ENCODE results near the gene INPP5D.
"Not testable (repeated sequence)": the region's sequence is repeated elsewhere in the genome, so short reads cannot be mapped to it uniquely, and the experiment has no call there.

The INPP5D gene

GRCh38 chr2:233122541-233122940 is 62.4 kb downstream of the INPP5D start:
- Histone ChIP-seq H3K9me2 (ENCODE audit: low read depth, low read length) (no peaks in the 10 kb centered on the region), H3K9me3 (ENCODE audit: low read length) (no peaks in the 10 kb centered on the region), H3K27me3 (ENCODE audit: insufficient read depth, low read length) (no peaks in the 10 kb centered on the region), H3K9ac (ENCODE audit: low read length) (no peak overlapping the region), H3K36me3 (ENCODE audit: insufficient read depth, low read length) (peaks cover 42% of the 10 kb centered on the region; the same call in 1 of the 2 replicates), H2AFZ (ENCODE audit: low read length) (no peak overlapping the region), H3K79me2 (ENCODE audit: insufficient read depth, low read length) (no peaks in the 10 kb centered on the region), H3K4me2 (ENCODE audit: low read length) (no peak overlapping the region), H3F3A (ENCODE audit: insufficient read depth, low read length) (no peaks in the 10 kb centered on the region), H3K27ac (ENCODE audit: low read depth, low read length, poor library complexity, severe bottlenecking) (peak overlapping the region; percentile 13), H4K20me1 (ENCODE audit: insufficient read depth, low read length) (no peaks in the 10 kb centered on the region), H3K4me1 (ENCODE audit: insufficient read depth, low read length, severe bottlenecking) (peaks cover 28% of the 10 kb centered on the region), H3K4me3 (ENCODE audit: low read depth, low read length, poor library complexity, severe bottlenecking) (no peak overlapping the region)
- TF ChIP-seq EZH2 (IDR thresholded peaks at IDR 0.05; ENCODE audit: borderline replicate concordance, low read length), result no peak
- TF ChIP-seq CTCF (IDR thresholded peaks at IDR 0.05; ENCODE audit: low read length), result no peak

GRCh38 chr2:233123576-233123975 is 63.4 kb downstream of the INPP5D start:
- Histone ChIP-seq H3K36me3 (ENCODE audit: insufficient read depth, low read length) (peaks cover 50% of the 10 kb centered on the region; the same call in 1 of the 2 replicates), H3K27ac (ENCODE audit: low read depth, low read length, poor library complexity, severe bottlenecking) (peak overlapping the region; percentile 89), H3K4me2 (ENCODE audit: low read length) (peak overlapping the region; percentile 57; the same call in 1 of the 2 replicates), H3K4me1 (ENCODE audit: insufficient read depth, low read length, severe bottlenecking) (peaks cover 18% of the 10 kb centered on the region)
- H3K79me2 ChIP-seq (ENCODE audit: insufficient read depth, low read length); H3K4me3 ChIP-seq (ENCODE audit: low read depth, low read length, poor library complexity, severe bottlenecking); H2AFZ ChIP-seq (ENCODE audit: low read length); H4K20me1 ChIP-seq (ENCODE audit: insufficient read depth, low read length); H3K27me3 ChIP-seq (ENCODE audit: insufficient read depth, low read length); H3K9ac ChIP-seq (ENCODE audit: low read length); H3F3A ChIP-seq (ENCODE audit: insufficient read depth, low read length); H3K9me2 ChIP-seq (ENCODE audit: low read depth, low read length); H3K9me3 ChIP-seq (ENCODE audit: low read length): not testable (repeated sequence)

DNA sequence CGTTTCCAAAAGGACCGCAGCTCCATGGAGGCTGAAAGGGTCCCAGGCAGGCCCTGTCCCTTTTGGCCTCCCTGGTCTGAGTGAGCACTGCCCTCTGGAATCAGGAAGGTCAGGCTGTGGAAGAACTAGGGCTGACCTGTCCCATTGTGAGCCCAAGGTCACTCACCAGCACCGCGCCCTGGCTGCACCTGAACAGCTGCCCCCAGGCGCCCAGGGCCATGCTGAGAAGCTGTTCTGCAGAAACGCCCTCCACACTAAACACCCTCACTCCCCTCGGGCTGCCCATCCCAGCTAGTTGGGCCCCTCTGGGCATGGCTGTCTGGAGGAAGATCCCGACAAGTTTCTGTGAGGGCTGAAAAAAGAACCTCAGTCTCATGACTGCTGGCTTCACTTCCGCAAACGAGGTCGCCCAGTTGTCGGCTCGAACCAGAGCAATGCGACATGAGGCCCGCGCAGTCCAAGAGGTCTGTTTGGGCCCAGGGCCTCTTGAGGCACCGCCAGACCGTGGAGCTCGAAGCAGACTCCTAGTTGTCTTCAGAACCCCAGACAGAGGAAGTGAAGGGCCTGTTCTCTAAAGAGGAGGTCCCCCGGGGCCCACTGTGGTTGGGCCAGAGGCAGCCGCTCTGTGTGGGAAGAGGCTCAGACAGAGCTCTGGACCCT is 64.4 kb downstream of the INPP5D start:
- H3K27ac ChIP-seq (ENCODE audit: low read depth, low read length, poor library complexity, severe bottlenecking), result peak overlapping the region; percentile 89
- H2AFZ ChIP-seq (ENCODE audit: low read length), result no peak overlapping the region
- H3K9me3 ChIP-seq (ENCODE audit: low read length), result no peaks in the 10 kb centered on the region
- peak overlapping the region; percentile 57 for H3K4me2 ChIP-seq (ENCODE audit: low read length)
- no peaks in the 10 kb centered on the region for H4K20me1 ChIP-seq (ENCODE audit: insufficient read depth, low read length)
- H3K36me3 ChIP-seq (ENCODE audit: insufficient read depth, low read length), result peaks cover 54% of the 10 kb centered on the region; the same call in 1 of the 2 replicates
- H3F3A ChIP-seq (ENCODE audit: insufficient read depth, low read length), result no peaks in the 10 kb centered on the region
- TF ChIP-seq CTCF (IDR thresholded peaks at IDR 0.05; ENCODE audit: low read length), result no peak
- TF ChIP-seq EZH2 (IDR thresholded peaks at IDR 0.05; ENCODE audit: borderline replicate concordance, low read length), result no peak
- peaks cover 17% of the 10 kb centered on the region for H3K4me1 ChIP-seq (ENCODE audit: insufficient read depth, low read length, severe bottlenecking)
- H3K27me3 ChIP-seq (ENCODE audit: insufficient read depth, low read length), result no peaks in the 10 kb centered on the region
- no peaks in the 10 kb centered on the region for H3K9me2 ChIP-seq (ENCODE audit: low read depth, low read length)
- H3K4me3 ChIP-seq (ENCODE audit: low read depth, low read length, poor library complexity, severe bottlenecking), result peak overlapping the region; percentile 25
- H3K9ac ChIP-seq (ENCODE audit: low read length), result peak overlapping the region; percentile 64
- H3K79me2 ChIP-seq (ENCODE audit: insufficient read depth, low read length), result no peaks in the 10 kb centered on the region

Data from OCI-LY1 (cell line).